ENCODE data around the gene RASA1. TPM values are rescaled to one million over a fixed set of nuclear protein-coding genes. Genes with fewer than 3 reads are reported as not detected.
"Not testable (repeated sequence)": the region's sequence is repeated elsewhere in the genome, so short reads cannot be mapped to it uniquely, and the experiment has no call there.

RASA1 gene
- total RNA-seq: 18.0 TPM

GRCh38 chr5:87267574-87268125 is at the start of gene RASA1:
TSS of gene RASA1 (plus strand) at chr5:87267883. CDS start at chr5:87268452, 569 bp downstream.
- peak; percentile 62 to 85 (median 80) for DNase-seq (ENCODE audit: low read depth in 2 of 3, low spot score in 2 of 3)

- no peak for DNase-seq (ENCODE audit: low read depth in 2 of 3, low spot score in 2 of 3)
These were observed 37.9 kb upstream of the RASA1 start for GRCh38 chr5:87229780-87230179.

GRCh38 chr5:87231037-87231808 is 36.5 kb upstream of the RASA1 start:
- DNase-seq (ENCODE audit: low read depth in 2 of 3, low spot score in 2 of 3): peak in 1 of 3 donors; percentile 2

- no peak for DNase-seq (ENCODE audit: low read depth in 2 of 3, low spot score in 2 of 3)
These were observed 34.5 kb upstream of the RASA1 start for GRCh38 chr5:87233143-87233542.

- no peak for DNase-seq (ENCODE audit: low read depth in 2 of 3, low spot score in 2 of 3)
These were observed 26.1 kb upstream of the RASA1 start for GRCh38 chr5:87241555-87241954.

- DNase-seq (ENCODE audit: low read depth in 2 of 3, low spot score in 2 of 3): no peak
These were observed 25.4 kb upstream of the RASA1 start for GRCh38 chr5:87242242-87242641.

- DNase-seq (ENCODE audit: low read depth in 2 of 3, low spot score in 2 of 3): peak in 1 of 3 donors; percentile 20
These were observed 24.4 kb upstream of the RASA1 start for GRCh38 chr5:87243161-87243844.

- no peak for DNase-seq (ENCODE audit: low read depth in 2 of 3, low spot score in 2 of 3)
These were observed 22.2 kb upstream of the RASA1 start for GRCh38 chr5:87245451-87245850.

- no peak for DNase-seq (ENCODE audit: low read depth in 2 of 3, low spot score in 2 of 3)
These were observed 21.6 kb upstream of the RASA1 start for GRCh38 chr5:87246061-87246460.

GRCh38 chr5:87252283-87252605 is 15.4 kb upstream of the RASA1 start:
- no peak for DNase-seq (ENCODE audit: low read depth in 2 of 3, low spot score in 2 of 3)

GRCh38 chr5:87254035-87254434 is 13.6 kb upstream of the RASA1 start:
- no peak for DNase-seq (ENCODE audit: low read depth in 2 of 3, low spot score in 2 of 3)

- DNase-seq (ENCODE audit: low read depth in 2 of 3, low spot score in 2 of 3): no peak
These were observed 9.2 kb upstream of the RASA1 start for GRCh38 chr5:87258507-87258906.

- no peak for DNase-seq (ENCODE audit: low read depth in 2 of 3, low spot score in 2 of 3)
These were observed 7.0 kb upstream of the RASA1 start for GRCh38 chr5:87260604-87261192.

GRCh38 chr5:87263498-87263897 is 4.2 kb upstream of the RASA1 start:
- no peak for DNase-seq (ENCODE audit: low read depth in 2 of 3, low spot score in 2 of 3)

GRCh38 chr5:87266914-87267573 is 639 bp upstream of the RASA1 start:
- DNase-seq (ENCODE audit: low read depth in 2 of 3, low spot score in 2 of 3): peak in 1 of 3 donors; percentile 1

GRCh38 chr5:87268126-87268969 is 665 bp downstream of the RASA1 start:
- DNase-seq (ENCODE audit: low read depth in 2 of 3, low spot score in 2 of 3): peak in 2 of 3 donors; percentile 77 to 84

GRCh38 chr5:87268970-87269377 is 1.3 kb downstream of the RASA1 start:
- DNase-seq (ENCODE audit: low read depth in 2 of 3, low spot score in 2 of 3): no peak

- not testable (repeated sequence) for DNase-seq (ENCODE audit: low read depth in 2 of 3, low spot score in 2 of 3)
These were observed 3.2 kb downstream of the RASA1 start for GRCh38 chr5:87270888-87271287.

- no peak for DNase-seq (ENCODE audit: low read depth in 2 of 3, low spot score in 2 of 3)
These were observed 9.0 kb downstream of the RASA1 start for GRCh38 chr5:87276655-87277054.

- DNase-seq (ENCODE audit: low read depth in 2 of 3, low spot score in 2 of 3): no peak
These were observed 9.7 kb downstream of the RASA1 start for GRCh38 chr5:87277279-87277835.

Measured in hematopoietic multipotent progenitor cell (in vitro differentiated cells).